C4-2B (cell line): ENCODE measurements around the gene TCF12.
A peak's percentile ranks its signal among the peaks of the same experiment; 100 is the strongest.

Experiments
- ZFX ChIP-seq: fragments of 450-650 bp; IDR thresholded peaks from 2 replicates; pipeline ENCODE4 v1.6.1; 2017
- TF ChIP-seq, protein P1 (sequence below): fragments of 450-650 bp; conservative IDR thresholded peaks from 2 replicates; pipeline ENCODE4 v1.5.1; 2017; ENCODE audit warnings: mild to moderate bottlenecking

DNA sequence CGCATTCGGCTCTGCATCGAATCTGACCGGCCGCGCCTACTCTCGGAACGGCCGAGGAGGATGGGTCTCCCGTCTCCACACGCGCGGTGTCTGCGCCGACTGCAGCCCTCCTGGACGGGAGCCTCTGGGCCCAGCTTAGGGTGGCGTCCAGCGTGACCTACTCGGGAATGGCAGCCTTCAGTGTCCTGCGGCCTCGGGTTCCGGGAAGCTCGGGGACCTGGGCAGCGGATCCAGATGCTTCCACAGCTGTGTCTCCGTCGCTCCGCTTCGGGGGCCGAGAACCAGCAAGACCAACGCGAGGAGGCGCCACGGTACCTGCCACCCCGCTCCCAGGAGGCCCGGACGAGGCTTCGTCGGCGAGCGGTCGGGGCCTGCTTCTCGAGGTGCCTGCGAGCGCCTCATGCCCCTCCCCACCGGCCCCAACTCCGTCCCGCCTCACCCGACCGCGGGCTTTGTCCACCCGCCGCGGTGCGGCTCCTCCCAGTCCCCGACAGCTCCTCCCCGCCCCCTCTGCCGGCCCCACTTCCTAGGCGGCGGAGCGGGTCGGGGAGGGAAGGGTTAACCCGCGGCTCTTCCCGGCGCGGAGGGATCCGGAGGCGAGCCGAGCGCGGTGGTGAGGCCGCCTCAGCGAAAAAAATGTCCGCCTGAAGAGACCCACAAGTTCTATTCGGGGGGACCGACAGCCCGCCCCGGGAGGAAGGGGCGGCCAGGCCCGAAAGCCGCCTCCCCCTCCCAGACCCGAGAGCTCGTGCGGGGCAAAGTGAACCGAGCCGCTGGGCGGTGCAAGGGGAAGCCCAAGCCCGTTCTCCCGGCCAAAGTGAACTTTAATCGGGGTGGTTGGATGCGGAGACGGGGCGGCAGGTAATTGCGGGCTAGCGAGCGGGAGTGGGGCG, at the start of gene TCF12:
- TF ChIP-seq, protein P1, sequence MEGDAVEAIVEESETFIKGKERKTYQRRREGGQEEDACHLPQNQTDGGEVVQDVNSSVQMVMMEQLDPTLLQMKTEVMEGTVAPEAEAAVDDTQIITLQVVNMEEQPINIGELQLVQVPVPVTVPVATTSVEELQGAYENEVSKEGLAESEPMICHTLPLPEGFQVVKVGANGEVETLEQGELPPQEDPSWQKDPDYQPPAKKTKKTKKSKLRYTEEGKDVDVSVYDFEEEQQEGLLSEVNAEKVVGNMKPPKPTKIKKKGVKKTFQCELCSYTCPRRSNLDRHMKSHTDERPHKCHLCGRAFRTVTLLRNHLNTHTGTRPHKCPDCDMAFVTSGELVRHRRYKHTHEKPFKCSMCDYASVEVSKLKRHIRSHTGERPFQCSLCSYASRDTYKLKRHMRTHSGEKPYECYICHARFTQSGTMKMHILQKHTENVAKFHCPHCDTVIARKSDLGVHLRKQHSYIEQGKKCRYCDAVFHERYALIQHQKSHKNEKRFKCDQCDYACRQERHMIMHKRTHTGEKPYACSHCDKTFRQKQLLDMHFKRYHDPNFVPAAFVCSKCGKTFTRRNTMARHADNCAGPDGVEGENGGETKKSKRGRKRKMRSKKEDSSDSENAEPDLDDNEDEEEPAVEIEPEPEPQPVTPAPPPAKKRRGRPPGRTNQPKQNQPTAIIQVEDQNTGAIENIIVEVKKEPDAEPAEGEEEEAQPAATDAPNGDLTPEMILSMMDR, result peak; percentile 49
- no peak; the same call in 1 of the 2 replicates for TF ChIP-seq ZFX
